Stimulated activated CD8-positive, alpha-beta memory T cell treated with anti-CD3 and anti-CD28 coated beads, Interleukin-7, amount 100 ng/mL, for 1 hour (primary cell): ENCODE results near the gene DAZ1.
"Not testable (repeated sequence)": the region's sequence is repeated elsewhere in the genome, so short reads cannot be mapped to it uniquely, and the experiment has no call there.

Experiments
- DNase-seq, 2 donors: peaks; one replicate each; pipeline ENCODE4 v3.0.0-alpha.2; 2020; ENCODE audit warnings: low read depth in 2 of 2

DAZ1 gene, protein sequence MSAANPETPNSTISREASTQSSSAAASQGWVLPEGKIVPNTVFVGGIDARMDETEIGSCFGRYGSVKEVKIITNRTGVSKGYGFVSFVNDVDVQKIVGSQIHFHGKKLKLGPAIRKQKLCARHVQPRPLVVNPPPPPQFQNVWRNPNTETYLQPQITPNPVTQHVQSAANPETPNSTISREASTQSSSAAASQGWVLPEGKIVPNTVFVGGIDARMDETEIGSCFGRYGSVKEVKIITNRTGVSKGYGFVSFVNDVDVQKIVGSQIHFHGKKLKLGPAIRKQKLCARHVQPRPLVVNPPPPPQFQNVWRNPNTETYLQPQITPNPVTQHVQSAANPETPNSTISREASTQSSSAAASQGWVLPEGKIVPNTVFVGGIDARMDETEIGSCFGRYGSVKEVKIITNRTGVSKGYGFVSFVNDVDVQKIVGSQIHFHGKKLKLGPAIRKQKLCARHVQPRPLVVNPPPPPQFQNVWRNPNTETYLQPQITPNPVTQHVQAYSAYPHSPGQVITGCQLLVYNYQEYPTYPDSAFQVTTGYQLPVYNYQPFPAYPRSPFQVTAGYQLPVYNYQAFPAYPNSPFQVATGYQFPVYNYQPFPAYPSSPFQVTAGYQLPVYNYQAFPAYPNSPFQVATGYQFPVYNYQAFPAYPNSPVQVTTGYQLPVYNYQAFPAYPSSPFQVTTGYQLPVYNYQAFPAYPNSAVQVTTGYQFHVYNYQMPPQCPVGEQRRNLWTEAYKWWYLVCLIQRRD

DNA sequence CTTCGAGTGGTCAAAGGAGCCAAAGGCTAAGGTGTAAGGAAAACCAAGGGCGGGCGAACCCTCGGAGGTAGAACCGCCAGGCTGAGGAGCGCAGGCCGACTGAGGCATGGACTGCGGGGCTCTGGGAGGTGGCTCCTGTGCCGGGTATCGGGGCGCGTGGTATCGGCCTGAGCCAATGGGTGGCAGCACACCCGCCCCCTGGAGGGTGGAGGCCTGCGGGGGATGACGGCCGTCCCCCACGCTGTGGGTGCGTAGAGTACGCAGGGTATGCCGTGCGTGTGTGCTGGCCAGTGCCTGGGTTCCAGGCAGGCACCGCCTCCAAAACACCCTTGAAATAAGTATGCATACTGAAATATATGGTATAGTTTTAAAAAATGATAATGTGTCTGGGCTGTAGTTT is at the start of gene DAZ1:
Gene DAZ1, minus strand, starts transcription at position 101 of the 400 bp plus-strand sequence. CDS start 208 bp downstream, outside the sequence.
- not testable (repeated sequence) for DNase-seq

DNA sequence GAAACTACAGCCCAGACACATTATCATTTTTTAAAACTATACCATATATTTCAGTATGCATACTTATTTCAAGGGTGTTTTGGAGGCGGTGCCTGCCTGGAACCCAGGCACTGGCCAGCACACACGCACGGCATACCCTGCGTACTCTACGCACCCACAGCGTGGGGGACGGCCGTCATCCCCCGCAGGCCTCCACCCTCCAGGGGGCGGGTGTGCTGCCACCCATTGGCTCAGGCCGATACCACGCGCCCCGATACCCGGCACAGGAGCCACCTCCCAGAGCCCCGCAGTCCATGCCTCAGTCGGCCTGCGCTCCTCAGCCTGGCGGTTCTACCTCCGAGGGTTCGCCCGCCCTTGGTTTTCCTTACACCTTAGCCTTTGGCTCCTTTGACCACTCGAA is 20.4 kb upstream of the DAZ1 start, which contains the start of gene DAZ2:
Gene DAZ2, plus strand, starts transcription at position 301 of the 400 bp plus-strand sequence. CDS start 208 bp downstream, outside the sequence.
- not testable (repeated sequence) for DNase-seq

DNA sequence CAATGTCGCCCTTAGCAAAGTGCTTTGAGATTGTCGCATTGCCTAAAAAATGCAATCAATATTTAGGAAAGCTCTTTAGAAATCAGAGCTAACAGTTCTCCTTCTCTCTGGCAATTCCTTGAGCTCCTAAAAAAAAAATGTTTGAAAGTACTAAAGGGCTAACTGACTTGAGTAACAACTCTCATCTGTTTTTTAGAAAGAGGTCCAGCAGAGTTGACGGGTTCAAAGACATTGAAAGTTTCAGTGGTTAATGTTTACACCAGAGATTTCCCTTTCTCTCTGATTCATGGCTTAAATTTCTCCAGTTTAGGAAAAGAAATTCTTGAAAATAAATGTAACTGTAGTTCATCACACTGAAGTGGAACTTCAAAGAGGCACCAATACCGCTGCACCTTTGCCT is 11.9 kb upstream of the DAZ1 start:
- DNase-seq, result not testable (repeated sequence)

DNA sequence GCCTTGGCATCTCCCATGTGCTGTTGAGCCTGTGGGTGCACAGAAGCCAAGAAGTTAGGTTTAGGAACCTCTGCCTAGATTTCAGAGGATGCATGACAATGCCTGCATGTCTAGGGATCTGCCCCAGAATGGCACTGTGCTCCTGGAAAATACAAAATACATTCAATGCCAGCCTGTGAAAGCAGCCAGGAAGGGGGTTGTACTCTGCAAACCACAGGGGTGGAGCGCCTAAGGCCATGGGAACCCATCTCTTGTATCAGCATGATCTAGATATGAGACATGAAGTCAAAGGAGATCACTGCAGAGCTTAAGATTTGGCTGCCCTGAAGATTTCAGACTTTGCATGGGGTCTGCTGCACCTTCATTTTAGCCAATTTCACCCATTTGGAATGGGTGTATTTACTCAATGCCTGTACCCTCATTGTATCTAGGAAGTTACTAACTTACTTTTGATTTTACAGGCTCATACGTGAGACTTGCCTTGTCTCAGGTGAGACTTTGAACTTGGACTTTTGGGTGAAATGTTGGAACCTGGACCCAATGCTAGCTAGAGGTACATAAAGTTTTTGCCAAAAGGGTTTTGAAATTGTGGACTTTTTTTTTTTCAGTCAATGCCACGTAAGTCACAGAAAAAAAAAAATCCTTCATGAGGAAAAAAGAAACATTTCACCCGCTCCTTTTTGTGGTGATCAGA is 11.1 kb upstream of the DAZ1 start:
- DNase-seq, result not testable (repeated sequence)

DNA sequence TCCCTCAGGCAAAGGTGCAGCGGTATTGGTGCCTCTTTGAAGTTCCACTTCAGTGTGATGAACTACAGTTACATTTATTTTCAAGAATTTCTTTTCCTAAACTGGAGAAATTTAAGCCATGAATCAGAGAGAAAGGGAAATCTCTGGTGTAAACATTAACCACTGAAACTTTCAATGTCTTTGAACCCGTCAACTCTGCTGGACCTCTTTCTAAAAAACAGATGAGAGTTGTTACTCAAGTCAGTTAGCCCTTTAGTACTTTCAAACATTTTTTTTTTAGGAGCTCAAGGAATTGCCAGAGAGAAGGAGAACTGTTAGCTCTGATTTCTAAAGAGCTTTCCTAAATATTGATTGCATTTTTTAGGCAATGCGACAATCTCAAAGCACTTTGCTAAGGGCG is 8.6 kb upstream of the DAZ1 start:
- not testable (repeated sequence) for DNase-seq
